Right cardiac atrium (tissue), 5 donors: ENCODE measurements around the gene ATP5F1C. TPM values are rescaled to one million over a fixed set of nuclear protein-coding genes. Genes with fewer than 3 reads are reported as not detected.
"Not testable (repeated sequence)": the region's sequence is repeated elsewhere in the genome, so short reads cannot be mapped to it uniquely, and the experiment has no call there.

Source experiments
- ATAC-seq, 2 donors: fragments of 200-7000 bp; cut with Tn5 transposase; one replicate each; pipeline versions ENCODE4 v1.8.0 to v1.9.1; 2020; ENCODE audit warnings: moderate library complexity in 2 of 2, mild to moderate bottlenecking in 1 of 2
- DNase-seq, 3 donors: peaks; one replicate each; pipeline ENCODE4 v3.0.0-alpha.2; 2020
- H3K27ac ChIP-seq: one replicate; pipeline ENCODE4 v1.5.1; 2013; ENCODE audit warnings: mild to moderate bottlenecking, low read length, control low read depth, moderate library complexity
- H3K27me3 ChIP-seq: one replicate; pipeline ENCODE4 v1.6.1; 2013; ENCODE audit not compliant: control insufficient read depth, insufficient read depth
- H3K4me1 ChIP-seq: one replicate; pipeline ENCODE4 v1.6.1; 2013; ENCODE audit warnings: low read length; ENCODE audit not compliant: control insufficient read depth, insufficient read depth
- H3K4me3 ChIP-seq: one replicate; pipeline ENCODE4 v1.5.1; 2013; ENCODE audit warnings: low read length, control low read depth
- H3K9me3 ChIP-seq: one replicate; pipeline ENCODE4 v1.6.1; 2013; ENCODE audit warnings: low read length; ENCODE audit not compliant: control insufficient read depth
- WGBS: extraction: QIAGEN DNeasy Blood & Tissue Kit; methylation state at CpG from one replicate; pipeline ENCODE4 v1.1.7; 2013; 5-methylcytosine and 5-hydroxymethylcytosine counted together
- intact Hi-C, 4 donors: fragments of 100-400 bp; cut with DNase I; formaldehyde crosslinking; loops; one replicate each; pipeline versions ENCODE4 v1.11.0 to v1.14.0; 2022 to 2023
- polyA plus RNA-seq: library from polyadenylated mRNA; stranded (reverse); fragments of 200-250 nt; gene quantifications from one replicate; pipeline ENCODE4 v1.2.3, GENCODE V29; 2013
- total RNA-seq, 4 donors: library from RNA; stranded (reverse); fragmentation: NEBNext Ultra II Directional; extraction: Animal tissue kit (Norgen Biotek cat#: 25700); gene quantifications; one replicate each; pipeline ENCODE4 v1.2.1, GENCODE V29; 2021
- donor health status: healthy with polysubstance abuse.
- donor health status: DM: no; HTN: yes; CAD: no.
- donor health status: DM: no; HTN: no; CAD: no.
- donor health status: DM: no; HTN: yes; CAD: no; lungs with severe emphysema.
- donor health status: DM: yes; HTN: yes; CAD: no.

Gene ATP5F1C
- total and polyA plus RNA-seq, 5 donors = 457 to 1,079 (median 524) TPM

DNA sequence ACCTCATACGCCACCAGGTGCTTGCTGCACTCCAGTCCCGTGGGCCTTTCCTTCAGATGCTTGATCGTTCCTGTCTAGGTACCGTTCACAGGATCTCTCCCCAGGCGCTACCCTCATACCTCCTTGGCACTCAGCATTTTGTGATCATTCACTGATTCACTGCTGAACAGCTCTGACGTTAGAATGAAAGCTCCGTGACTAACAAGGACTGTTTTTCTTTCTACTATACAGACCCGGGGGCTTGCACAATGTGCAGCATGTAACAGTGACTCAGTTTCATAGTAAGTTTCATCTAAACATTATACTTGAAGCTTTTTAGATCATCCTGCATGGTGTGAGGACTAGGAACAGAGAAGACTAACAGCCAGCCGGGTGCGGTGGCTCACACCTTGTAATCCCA is 20.8 kb upstream of the ATP5F1C start:
- Histone ChIP-seq H3K27me3 (no peaks in the 10 kb centered on the region), H3K4me3 (no peak overlapping the region), H3K4me1 (no peaks in the 10 kb centered on the region), H3K27ac (no peak overlapping the region), H3K9me3 (no peaks in the 10 kb centered on the region)
- no peak for DNase-seq
- 93% methylated on average over 10 of the region's 10 CpGs for WGBS
- no peak for ATAC-seq
- intact Hi-C loops = no loop called here

- Histone ChIP-seq H3K9me3 (no peaks in the 10 kb centered on the region), H3K4me3 (no peak overlapping the region), H3K27me3 (no peaks in the 10 kb centered on the region), H3K4me1 (no peaks in the 10 kb centered on the region), H3K27ac (no peak overlapping the region)
- intact Hi-C loops = no loop called here
- WGBS = 95% methylated on average over 7 of the region's 7 CpGs
- ATAC-seq (no peak), DNase-seq (no peak)
Observed at GRCh38 chr10:7768417-7768816, 19.6 kb upstream of the ATP5F1C start.

DNA sequence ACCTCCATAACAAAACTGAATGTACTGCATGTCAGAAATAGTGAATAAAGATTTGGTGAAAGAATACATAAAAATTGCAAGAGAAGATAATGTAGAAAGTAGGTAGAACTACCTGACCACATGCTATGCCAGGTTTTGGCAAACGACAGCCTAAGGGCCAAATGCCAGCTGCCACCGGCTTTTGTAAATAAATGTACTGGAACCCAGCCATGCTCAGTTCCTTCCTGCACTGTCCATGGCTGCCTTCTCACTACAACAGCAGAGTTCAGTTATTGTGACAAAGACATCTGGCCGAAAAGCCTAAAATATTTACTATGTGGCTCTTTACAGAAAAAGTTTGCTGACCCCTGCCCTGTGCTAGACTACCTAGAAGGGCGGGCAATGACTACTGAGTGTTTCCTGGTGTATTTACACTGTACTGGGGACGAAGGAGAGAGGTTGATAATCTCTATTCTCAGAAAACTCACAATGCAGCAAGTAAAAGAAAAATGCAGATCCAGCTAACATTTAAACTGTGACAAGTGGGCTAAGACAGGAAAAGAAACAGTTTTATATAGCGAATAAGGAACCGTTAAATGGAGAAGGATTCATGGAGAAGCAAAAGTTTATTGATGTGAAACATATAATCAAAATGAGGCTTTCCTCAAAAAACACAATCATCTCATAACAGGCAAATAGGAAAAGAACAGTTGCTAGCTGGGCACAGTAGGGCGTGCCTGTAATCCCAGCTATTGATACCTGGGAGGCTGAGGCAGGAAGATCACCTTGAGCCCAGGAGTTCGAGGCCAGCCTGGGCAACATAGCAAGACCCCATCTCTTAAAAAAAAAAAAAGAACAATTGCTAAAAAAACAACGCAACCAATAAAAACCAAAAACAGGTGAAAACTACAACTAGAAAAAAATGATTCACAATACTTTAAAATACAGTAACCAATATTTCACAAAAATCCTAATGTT is 13.9 kb upstream of the ATP5F1C start:
- Histone ChIP-seq H3K4me3 (no peak overlapping the region), H3K9me3 (no peaks in the 10 kb centered on the region), H3K27me3 (no peaks in the 10 kb centered on the region), H3K4me1 (no peaks in the 10 kb centered on the region), H3K27ac (no peak overlapping the region)
- 62% methylated on average over 10 of the region's 10 CpGs for whole genome bisulfite sequencing
- ATAC-seq (peak in 1 of 2 donors; percentile 31), DNase-seq (no peak)
- intact Hi-C loops = no loop called here

- H3K9me3 ChIP-seq = no peaks in the 10 kb centered on the region
- no peak overlapping the region for H3K27ac ChIP-seq
- no peak for ATAC-seq
- no peaks in the 10 kb centered on the region for H3K27me3 ChIP-seq
- no peaks in the 10 kb centered on the region for H3K4me1 ChIP-seq
- 99% methylated on average over 2 of the region's 2 CpGs for WGBS
- DNase-seq = no peak
- no peak overlapping the region for H3K4me3 ChIP-seq
- intact Hi-C loops = no loop called here
Observed at GRCh38 chr10:7776777-7777176, 11.2 kb upstream of the ATP5F1C start.

- ATAC-seq = peak in 1 of 2 donors; percentile 43
- not testable (repeated sequence) for H3K27ac ChIP-seq
Observed at GRCh38 chr10:7782194-7782593, 5.8 kb upstream of the ATP5F1C start.

GRCh38 chr10:7786430-7786829 is 1.5 kb upstream of the ATP5F1C start:
- DNase-seq (no peak), ATAC-seq (no peak)
- 79% methylated on average over 3 of the region's 3 CpGs for WGBS
- intact Hi-C loops = no loop called here
- H3K27ac ChIP-seq = no peak overlapping the region
- no peaks in the 10 kb centered on the region for H3K27me3 ChIP-seq
- peaks cover 6% of the 10 kb centered on the region for H3K4me1 ChIP-seq
- no peaks in the 10 kb centered on the region for H3K9me3 ChIP-seq
- H3K4me3 ChIP-seq = peak overlapping the region; percentile 85

More at GRCh38 chr10:7782194-7782593, 5.8 kb upstream of the ATP5F1C start:
- intact Hi-C loops, H3K9me3 ChIP-seq, H3K4me1 ChIP-seq, H3K27me3 ChIP-seq, H3K4me3 ChIP-seq, DNase-seq: not testable (repeated sequence)
- WGBS = 84% methylated on average over 6 of the region's 6 CpGs

- intact Hi-C loops = no loop called here
- no peaks in the 10 kb centered on the region for H3K9me3 ChIP-seq
- no peaks in the 10 kb centered on the region for H3K27me3 ChIP-seq
- peak overlapping the region; percentile 58 for H3K27ac ChIP-seq
- 3% methylated on average over 26 of the region's 26 CpGs for WGBS
- peak overlapping the region; percentile 85 for H3K4me3 ChIP-seq
- DNase-seq (peak in 1 of 3 donors; percentile 72), ATAC-seq (peak; percentile 14 to 40)
- H3K4me1 ChIP-seq = peaks cover 6% of the 10 kb centered on the region
Observed at GRCh38 chr10:7787150-7787856, 674 bp upstream of the ATP5F1C start.

GRCh38 chr10:7788639-7789286 is 786 bp downstream of the ATP5F1C start:
- Histone ChIP-seq H3K9me3 (no peaks in the 10 kb centered on the region), H3K4me1 (peaks cover 6% of the 10 kb centered on the region), H3K27me3 (no peaks in the 10 kb centered on the region), H3K27ac (peak overlapping the region; percentile 96), H3K4me3 (peak overlapping the region; percentile 85)
- ATAC-seq (no peak), DNase-seq (no peak)
- WGBS = 3% methylated on average over 25 of the region's 25 CpGs
- intact Hi-C loops = no loop called here

DNA sequence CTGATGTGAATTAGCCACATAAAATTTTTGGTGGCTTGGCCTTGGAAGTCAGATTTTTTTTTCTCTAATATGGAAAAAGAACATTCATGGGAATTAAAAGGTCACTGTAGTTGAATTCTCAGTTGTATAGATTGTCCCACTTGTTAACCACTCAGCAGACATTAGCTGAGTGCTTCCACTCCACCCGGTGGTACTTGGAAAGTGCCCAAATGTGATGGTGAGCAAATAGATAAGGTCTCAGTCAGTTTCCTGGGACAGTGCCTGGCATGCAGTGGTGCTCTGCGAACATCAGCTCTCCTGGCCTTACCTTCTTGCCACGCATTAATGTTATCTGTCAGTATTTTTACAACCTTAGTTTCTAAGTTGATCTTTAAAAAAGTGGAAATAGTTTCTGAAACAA is 1.4 kb downstream of the ATP5F1C start:
- peak in 1 of 2 donors; percentile 7 for ATAC-seq
- H3K9me3 ChIP-seq = no peaks in the 10 kb centered on the region
- H3K27me3 ChIP-seq = no peaks in the 10 kb centered on the region
- H3K4me1 ChIP-seq = peaks cover 6% of the 10 kb centered on the region
- peak overlapping the region; percentile 85 for H3K4me3 ChIP-seq
- 28% methylated on average over 3 of the region's 3 CpGs for WGBS
- intact Hi-C loops = no loop called here
- H3K27ac ChIP-seq = peak overlapping the region; percentile 23
- DNase-seq = peak; percentile 28 to 56 (median 49)

GRCh38 chr10:7792541-7792940 is 4.6 kb downstream of the ATP5F1C start:
- 69% methylated on average over 1 of the region's 1 CpG for WGBS
- no peak for ATAC-seq

More at GRCh38 chr10:7792541-7792940, 4.6 kb downstream of the ATP5F1C start:
- Histone ChIP-seq H3K4me3 (no peak overlapping the region), H3K4me1 (peaks cover 6% of the 10 kb centered on the region), H3K27me3 (no peaks in the 10 kb centered on the region), H3K27ac (no peak overlapping the region), H3K9me3 (no peaks in the 10 kb centered on the region)
- intact Hi-C loops = no loop called here
- DNase-seq = no peak
